Fibroblast of skin of scalp (primary cell): ENCODE measurements around the gene KDM5A. TPM values are rescaled to one million over a fixed set of nuclear protein-coding genes. Genes with fewer than 3 reads are reported as not detected.
"Not testable (repeated sequence)": the region's sequence is repeated elsewhere in the genome, so short reads cannot be mapped to it uniquely, and the experiment has no call there.

Experiments
- DNase-seq: peaks from one replicate; pipeline ENCODE4 v3.0.0-alpha.2; 2013
- polyA plus RNA-seq, 2 experiments: library from polyadenylated mRNA; unstranded; fragments of 120-200 nt; gene quantifications; one replicate each; pipeline ENCODE4 v1.2.1, GENCODE V29; 2013; ENCODE audit not compliant: insufficient read length in 2 of 2

Gene KDM5A
- 25.8 TPM for polyA plus RNA-seq (2013, experiment 1 of 2; ENCODE audit: insufficient read length)
- polyA plus RNA-seq (2013, experiment 2 of 2; ENCODE audit: insufficient read length), result 27.9 TPM

DNA sequence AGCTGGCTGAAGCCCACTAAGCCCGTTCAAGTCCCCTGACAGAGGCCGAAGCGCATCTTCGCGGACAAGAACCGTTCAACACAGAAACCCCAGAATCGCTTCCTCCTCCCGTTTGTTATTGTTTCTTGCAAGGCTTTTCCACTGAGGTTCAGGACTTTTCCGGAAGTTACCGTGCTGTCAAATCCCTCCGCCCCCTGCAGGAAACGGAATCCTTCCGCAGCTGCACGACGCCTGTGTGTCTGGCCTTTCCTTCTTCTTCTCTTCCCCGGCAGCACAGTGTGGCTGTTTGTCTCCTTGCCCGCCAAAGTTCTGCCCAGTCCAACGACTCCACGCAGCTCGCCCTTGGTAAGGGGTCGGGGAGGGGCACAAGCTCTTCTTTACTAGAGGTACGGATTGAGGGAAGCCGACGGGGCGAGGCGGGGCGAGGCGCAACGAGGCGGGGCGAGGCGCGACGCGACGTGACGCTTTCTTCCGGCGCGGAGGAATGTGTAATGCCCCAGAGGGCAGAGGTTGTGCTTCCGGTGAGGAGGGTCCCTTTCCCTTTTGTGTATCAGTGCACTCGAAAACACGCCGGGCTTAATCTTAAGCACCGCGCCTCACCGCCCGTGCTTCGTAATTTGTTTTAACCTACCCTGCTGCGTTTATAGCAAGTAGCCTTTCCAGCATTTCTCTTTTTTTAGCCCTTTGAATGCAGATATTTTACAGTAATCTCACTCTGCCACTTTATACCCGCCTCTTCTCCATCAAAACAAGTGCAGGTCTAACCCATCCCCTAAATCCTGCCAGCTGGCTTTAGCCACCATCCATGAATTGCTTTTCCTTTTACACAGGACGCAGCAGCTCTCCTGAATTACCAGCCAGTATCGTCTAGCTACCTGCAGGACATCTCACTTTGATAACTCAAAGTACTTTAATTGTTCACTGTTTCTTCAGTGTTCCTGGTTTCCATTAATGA is at the start of gene KDM5A:
TSS of gene KDM5A (minus strand) at position 179 of the 955 bp plus-strand sequence. CDS start 229 bp downstream, outside the sequence.
- DNase-seq, result peak; percentile 97

DNA sequence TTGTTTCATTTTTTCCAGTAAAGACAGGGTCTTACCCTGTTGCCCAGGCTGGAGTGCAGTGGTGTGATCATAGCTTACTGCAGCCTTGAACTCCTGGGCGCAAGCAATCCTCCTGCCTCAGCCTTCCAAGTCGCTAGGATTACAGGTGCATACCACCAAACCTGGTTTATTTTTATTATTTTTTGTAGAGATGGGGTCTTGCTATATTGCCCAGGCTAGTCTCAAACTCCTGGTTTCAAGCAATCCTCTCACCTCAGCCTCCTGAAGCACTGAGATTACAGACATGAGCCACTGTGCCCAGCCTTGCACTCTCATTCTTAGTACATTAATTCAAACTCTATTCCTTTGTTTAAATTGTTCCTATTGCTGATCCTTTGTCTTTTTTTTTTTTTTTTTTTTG is 46.6 kb upstream of the KDM5A start:
- DNase-seq, result not testable (repeated sequence)

DNA sequence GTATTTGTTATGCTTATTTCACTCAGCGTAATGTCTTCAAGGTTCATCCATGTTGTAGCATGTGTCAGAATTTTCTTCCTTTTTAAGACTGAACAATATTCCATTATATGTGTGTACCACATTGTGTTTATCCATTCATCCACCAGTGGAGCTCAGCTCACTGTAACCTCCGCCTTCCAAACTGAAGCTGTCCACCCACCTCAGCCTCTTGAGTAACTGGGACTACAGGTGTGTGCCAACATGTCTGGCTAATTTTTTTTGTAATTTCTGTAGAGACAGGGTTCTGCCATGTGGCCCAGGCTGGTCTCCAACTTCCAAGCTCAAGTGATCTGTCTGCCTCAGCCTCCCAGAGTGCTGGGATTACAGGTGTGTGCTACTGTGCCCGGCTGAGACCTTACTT is 33.4 kb upstream of the KDM5A start:
- DNase-seq, result no peak

DNA sequence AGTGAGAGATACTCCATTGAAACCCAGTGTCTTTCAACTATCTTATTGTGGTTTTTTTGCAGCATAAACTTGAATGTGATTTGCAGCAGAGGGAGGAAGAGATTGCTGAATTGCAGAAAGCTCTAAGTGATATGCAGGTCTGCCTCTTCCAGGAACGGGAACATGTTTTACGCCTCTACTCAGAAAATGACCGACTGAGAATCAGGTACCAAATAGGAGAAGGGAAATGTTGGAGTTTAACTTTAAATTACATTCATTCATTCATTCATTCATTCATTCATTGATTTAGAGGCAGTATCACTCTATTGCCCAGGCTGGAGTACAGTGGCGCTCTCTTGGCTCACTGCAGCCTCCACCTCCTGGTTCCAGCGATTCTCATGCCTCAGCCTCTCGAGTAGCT is 29.3 kb upstream of the KDM5A start:
- no peak for DNase-seq

DNA sequence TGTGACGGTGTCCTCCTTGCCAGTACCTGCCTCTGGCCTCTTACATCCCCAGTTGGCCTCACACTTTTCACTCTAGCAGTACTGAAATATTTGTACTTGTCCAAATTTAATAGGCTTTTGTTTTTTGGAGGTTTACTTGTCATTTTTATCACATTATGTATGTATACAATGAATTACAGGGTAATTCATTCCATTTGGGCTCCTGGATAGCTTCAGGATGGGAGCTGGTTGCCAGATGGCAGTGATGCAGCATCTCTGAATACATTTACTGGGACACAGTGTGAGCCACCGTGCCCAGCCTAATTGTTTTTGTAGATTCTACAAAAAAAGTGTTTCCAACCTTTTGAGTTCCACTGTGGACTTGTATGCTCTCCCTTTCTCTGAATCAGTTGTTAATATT is 25.7 kb upstream of the KDM5A start:
- DNase-seq, result no peak

DNA sequence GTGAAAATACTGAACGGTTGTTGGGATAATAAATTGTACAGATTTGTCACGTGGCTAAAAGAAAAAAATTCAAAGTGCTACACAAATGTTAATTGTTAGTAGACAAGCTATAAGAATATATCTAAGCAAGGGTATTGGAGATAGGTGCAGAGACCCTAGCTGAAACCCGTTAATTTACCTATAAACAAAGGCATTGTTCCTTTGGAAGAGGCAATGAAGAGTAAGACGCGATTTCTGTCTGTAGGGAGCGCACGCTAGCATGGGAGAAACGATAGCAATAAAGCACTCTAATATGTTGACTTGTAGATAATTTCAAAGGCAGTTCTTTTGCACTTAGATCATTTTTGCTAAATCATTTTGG is 12.9 kb upstream of the KDM5A start:
- peak; percentile 11 for DNase-seq

DNA sequence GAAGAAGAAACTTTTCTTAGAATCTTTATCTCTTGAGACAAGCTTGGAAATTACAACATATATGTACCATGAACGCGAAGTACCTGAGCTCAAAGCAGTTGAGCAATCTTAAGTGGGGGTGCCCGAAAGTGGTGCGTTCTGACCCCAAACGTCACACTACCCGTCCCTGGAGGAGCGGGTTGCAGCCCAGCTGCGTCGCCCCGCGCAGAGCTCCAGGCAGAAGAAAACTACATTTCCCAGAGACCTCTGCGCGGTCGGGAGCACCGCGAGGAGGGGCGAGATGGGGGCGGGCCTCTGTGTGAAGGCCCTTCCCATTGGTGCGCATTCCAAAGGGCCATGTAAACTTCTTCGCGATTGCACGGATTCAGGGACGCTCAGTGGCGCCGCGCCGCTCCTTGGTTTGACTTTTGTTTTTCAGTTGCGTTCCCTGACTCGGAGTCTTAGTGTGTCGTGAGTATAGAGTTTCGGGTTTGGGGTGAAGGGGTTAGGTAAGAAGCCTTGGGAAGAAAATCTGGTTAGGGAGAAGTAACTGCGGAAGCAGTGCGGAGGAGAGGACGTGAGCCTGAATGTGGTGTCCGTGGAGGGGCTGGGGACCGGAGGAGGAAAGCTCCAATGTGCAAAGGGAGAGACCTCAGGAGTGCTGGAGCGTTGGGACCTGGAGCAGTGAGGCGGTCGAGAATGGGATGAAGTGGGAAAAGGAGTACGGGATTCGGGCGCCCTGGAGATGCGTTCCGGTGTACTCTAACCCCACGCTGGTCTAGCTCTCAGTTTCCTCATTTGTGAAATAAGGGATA is 12.3 kb upstream of the KDM5A start, which contains the start of gene CCDC77:
TSS of gene CCDC77 (plus strand) at position 410 of the 794 bp plus-strand sequence. CDS start 7,740 bp downstream, outside the sequence.
- DNase-seq, result peak; percentile 92

DNA sequence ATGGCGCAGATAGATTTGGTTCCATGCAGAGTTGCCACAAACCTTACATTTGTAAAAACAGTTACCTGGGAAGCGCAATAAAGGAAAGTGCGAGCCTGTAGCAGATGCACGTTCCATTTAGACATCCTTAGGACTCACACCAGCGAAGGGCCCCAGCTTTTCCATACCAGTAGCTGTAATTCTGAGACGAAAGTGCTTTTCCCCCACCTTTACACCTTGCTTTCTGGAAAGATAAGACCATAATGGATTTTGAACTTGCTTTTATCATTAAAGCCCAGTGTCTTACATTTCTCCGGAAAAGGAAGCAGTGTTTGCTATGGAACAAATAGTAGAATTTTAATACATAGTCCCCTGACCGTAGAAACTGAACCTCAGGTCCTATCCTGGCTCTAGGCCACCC is 11.7 kb upstream of the KDM5A start:
- no peak for DNase-seq

DNA sequence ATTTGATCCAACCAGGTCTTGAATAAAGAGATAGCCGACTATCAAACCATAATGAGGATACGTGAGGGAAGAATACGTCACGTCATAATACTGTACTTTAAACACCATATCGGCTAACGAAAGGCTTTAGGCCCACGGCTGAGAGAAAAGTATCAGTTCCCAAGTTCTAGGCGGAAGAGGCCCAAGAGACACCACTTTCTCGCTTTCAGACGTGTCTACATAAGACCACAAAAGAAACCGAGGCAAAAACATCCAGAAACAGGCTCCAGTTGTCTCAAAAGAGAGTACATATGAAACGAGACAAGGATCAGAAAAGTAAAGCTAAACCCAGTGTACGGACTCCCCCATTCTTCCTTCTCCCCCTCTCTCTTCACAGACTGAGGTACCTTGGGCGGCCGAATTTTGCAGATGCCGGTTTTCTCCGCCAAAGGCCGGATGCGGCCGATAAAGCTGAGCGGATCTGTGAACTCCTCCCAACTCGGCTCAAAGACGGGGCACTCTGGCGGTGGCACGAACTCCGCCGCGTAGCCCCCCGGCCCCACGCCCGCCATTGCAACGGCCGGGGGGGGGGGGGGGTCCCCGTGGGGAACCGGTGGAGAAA is 479 bp downstream of the KDM5A start:
- DNase-seq, result no peak

DNA sequence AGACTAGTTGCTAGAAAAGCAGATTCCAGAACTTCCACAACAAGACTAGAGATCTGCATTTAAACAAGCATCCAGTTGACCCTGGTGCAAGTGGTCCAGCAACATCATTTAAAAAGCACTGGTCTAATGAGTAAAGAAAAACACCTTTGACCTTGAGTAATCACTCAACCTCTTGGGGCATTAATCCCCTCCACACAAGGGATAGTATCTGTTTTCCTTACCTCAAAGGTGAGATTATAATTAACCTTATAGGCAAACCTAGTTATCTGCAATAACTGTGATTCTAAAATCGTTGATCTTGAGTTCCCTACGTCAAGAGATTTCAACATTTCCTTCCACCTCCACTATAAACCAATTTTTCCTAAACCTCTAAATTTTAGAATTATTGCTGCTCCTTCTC is 1.1 kb downstream of the KDM5A start:
- DNase-seq, result no peak

DNA sequence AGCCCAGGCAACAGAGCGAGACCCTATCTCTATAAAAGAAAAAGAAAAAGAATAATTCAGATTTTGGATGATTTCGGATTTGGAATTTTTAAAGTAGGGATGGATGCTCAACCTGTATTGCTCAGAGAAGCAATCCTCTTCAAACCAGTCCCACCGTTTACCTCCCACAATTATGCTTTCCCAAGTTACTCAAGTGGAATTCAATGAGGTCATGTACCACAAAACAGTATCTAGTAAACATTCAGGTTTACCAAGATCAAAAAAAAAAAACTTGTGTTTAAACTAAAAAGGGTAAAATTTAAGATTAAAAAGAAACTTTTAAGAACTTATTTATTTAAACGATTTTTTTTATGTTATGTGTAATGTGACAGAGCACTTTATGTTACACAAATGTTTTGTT is 2.5 kb downstream of the KDM5A start:
- no peak for DNase-seq

DNA sequence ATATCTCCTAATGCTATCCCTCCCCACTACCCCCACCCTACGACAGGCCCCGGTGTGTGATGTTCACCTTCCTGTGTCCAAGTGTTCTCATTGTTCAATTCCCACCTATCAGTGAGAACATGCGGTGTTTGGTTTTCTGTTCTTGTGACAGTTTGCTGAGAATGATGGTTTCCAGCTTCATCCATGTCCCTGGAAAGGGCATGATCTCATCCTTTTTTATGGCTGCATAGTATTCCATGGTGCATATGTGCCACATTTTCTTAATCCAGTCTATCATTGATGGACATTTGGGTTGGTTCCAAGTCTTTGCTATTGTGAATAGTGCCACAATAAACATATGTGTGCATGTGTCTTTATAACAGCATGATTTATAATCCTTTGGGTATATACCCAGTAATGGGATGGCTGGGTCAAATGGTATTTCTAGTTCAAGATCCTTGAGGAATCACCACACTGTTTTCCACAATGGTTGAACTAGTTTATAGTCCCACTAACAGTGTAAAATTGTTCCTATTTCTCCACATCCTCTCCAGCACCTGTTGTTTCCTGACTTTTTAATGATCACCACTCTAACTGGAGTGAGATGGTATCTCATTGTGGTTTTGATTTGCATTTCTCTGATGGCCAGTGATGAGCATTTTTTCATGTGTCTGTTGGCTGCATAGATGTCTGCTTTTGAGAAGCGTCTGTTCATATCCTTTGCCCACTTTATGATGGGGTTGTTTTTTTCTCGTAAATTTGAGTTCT is 18.2 kb downstream of the KDM5A start:
- not testable (repeated sequence) for DNase-seq

DNA sequence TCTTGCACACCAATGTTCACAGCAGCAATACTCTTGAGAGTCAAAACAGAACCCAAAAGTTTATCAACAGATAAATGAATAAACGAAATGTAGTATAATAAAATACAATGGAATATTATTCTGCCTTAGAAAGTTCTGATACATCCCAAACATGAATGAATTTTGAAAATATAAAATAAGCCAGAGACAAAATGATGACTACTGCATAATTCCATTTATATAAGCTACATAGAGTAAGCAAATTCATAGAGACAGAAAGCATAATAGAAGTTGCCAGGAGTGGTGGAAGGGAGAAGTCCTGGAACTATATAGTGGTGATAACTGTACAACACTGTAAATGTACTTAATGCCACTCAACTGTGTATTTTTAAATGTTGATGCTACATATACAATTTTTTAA is 21.1 kb downstream of the KDM5A start:
- no peak for DNase-seq

DNA sequence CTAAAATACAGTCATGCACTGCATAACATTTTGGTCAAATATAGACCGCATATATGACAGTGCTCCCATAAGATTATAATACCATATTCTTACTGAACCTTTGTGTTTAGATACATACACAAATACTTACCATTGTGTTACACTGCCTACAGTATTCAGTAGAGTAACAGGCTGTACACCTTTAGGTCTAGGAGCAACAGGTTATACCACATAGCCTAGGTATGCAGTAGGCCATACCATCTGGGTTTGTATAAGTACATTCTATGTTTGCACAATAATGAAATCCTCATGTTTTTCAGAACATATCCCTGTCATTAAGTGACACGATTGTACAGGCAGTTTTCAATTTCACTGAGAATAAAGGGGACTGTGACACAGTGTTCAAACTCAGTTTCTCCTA is 22.3 kb downstream of the KDM5A start:
- DNase-seq, result no peak

DNA sequence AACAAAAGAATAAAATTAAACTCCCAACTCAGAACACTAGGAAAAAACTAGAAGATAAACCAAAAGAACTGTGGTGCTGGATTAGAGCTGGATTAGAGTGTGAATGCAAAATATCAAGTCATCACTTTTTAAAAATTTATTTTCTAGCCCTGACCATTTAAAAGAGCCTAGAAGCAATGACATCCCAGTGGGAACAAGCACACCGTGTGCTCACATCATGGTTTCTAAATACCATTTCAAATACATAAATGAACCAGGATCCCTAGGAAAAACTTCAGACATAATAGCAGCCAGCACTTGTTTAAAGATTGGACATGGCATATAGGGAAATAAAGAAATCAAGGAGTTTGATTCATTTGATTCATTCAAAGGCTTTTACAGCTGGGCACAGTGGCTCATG is 30.0 kb downstream of the KDM5A start:
- no peak for DNase-seq

DNA sequence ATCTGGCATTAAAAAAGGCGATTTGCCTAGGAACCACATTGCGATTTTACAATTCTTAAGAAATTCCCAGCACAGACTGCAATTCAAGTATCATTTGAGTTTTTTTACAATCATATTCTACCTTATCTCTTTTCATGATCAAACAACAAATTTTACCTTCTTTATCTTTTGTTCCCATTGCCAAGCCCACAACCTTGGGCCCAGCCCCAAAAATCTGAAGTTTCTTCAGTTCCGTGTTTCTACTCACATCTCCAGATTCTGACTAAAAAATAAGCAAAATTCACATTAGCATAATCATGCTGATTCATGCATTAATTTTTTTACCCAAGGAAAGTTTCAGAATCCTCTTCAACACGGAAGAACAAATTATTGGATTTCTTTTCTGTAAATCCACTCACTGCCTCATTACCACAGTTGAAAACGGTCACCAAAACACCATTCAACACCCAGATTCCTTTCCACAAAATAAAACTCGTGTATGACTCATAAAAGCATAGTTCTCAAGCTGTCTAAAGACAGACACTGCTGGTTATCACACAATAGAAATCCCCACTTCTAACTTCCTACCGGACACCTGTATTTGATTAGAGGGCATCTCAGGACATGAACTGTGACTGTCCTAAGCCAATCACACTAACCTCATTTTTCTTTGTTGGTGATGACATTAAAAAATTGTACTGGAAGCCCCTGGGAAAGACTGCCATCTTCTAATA is 32.7 kb downstream of the KDM5A start:
- peak; percentile 19 for DNase-seq

DNA sequence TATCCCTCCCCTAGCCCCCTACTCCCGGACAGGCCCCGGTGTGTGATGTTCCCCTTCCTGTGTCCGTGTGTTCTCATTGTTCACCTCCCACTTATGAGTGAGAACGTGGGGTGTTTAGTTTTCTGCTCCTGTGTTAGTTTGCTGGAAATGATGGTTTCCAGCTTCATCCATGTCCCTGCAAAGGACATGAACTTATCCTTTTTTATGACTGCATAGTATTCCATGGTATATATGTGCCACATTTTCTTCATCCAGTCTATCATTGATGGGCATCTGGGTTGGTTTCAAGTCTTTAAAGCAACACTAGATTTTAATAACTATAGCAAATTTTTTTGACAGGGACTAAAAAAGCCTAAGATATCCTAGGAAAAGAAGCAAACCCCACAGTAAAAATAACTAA is 37.9 kb downstream of the KDM5A start:
- DNase-seq, result not testable (repeated sequence)

DNA sequence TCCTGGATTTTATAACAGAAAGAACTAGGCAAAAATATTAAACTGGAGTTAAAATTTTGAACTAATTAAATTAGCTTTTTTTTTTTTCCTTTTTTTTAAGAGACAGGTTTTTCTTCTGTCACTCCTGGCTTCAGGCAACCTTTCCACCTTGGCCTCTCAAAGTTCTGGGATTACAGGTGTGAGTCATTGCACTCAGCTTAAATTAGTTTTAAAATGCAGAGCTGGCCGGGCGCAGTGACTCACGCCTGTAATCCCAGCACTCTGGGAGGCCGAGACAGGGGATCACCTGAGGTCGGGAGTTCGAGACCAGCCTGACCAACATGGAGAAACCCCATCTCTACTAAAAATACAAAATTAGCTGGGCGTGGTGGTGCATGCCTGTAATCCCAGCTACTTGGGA is 39.5 kb downstream of the KDM5A start:
- not testable (repeated sequence) for DNase-seq

DNA sequence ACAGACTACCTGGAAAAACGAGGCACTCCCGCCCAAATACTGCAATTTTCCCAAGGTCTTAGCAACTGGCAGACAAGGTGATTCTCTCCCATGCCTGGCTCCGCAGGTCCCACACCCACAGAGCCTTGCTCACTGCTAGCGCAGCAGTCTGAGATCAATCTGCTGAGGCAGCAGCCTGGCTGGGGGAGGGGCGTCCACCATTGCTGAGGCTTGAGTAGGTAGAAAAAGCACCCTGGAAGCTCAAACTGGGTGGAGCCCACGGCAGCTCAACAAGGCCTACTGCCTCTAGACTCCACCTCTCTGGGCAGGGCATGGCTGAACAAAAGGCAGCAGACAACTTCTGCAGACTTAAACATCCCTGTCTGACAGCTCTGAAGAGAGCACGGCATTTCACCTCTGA is 46.1 kb downstream of the KDM5A start:
- DNase-seq, result not testable (repeated sequence)

DNA sequence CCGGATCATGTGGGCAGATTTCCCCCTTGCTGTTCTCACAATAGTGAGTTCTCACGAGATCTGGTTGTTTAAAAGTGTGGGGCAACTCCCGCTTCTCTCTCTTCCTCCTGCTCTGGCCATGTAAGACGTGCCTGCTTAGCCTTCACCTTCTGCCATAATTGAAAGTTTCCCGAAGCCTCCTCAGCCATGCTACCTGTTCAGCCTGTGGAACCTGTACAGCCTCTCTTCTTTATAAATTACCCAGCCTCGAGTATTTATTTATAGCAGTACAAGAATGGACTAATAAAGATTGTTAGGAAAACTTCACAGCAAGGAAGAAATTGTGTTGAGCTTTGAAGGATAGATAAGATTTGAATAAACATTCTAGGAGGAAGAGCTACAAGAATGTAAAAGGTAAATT is 52.1 kb downstream of the KDM5A start:
- DNase-seq, result no peak

DNA sequence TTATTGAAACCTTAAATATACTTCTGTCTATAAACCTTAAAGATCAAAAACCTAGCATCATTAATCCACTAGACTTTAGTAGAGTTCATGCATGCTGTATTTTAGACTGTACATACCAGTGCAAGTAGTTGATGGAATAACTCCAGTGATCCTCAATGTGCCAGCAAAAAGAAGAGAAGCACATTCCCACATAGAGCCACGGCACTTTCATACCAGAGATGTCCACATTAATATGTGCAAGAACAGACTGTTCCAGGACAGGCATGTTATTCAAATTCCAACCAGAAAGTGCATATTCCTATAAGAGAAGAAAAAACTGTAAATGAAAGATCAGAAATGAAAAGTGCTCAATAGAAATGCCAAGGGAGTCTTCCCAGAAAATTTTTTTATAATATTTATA is 55.0 kb downstream of the KDM5A start:
- no peak for DNase-seq
